H9 (cell line): ENCODE measurements around the gene MEF2C. TPM values are rescaled to one million over a fixed set of nuclear protein-coding genes. Genes with fewer than 3 reads are reported as not detected.

Experiments
- DNase-seq: peaks from one replicate; pipeline ENCODE4 v3.0.0-alpha.2; 2017
- H2AFZ ChIP-seq: one replicate; pipeline ENCODE4 v1.6.1; 2013; ENCODE audit warnings: mild to moderate bottlenecking, low read length, control low read depth, moderate library complexity
- H2AK5ac ChIP-seq: 2 replicates; pipeline ENCODE4 v1.6.1; 2013; ENCODE audit warnings: low read length, control low read depth, mixed read lengths; ENCODE audit not compliant: insufficient read length
- H2BK120ac ChIP-seq: one replicate; pipeline ENCODE4 v1.6.1; 2013; ENCODE audit warnings: low read depth, mild to moderate bottlenecking, low read length, control low read depth, inconsistent platforms; ENCODE audit not compliant: poor library complexity, severe bottlenecking
- H2BK12ac ChIP-seq: 2 replicates; pipeline ENCODE4 v1.6.1; 2013; ENCODE audit warnings: low read length, control low read depth, mixed read lengths, low read depth; ENCODE audit not compliant: insufficient read length
- H2BK15ac ChIP-seq: 2 replicates; pipeline ENCODE4 v1.6.1; 2013; ENCODE audit warnings: low read depth, low read length, control low read depth
- H2BK20ac ChIP-seq: one replicate; pipeline ENCODE4 v1.6.1; 2013; ENCODE audit warnings: low read depth, mild to moderate bottlenecking, low read length, control low read depth, inconsistent platforms; ENCODE audit not compliant: poor library complexity, severe bottlenecking
- H2BK5ac ChIP-seq: 2 replicates; pipeline ENCODE4 v1.6.1; 2013; ENCODE audit warnings: low read length, control low read depth, mixed read lengths; ENCODE audit not compliant: insufficient read length
- H3K14ac ChIP-seq: 2 replicates; pipeline ENCODE4 v1.6.1; 2013; ENCODE audit warnings: low read length, control low read depth; ENCODE audit not compliant: insufficient read depth
- H3K18ac ChIP-seq: 2 replicates; pipeline ENCODE4 v1.6.1; 2013; ENCODE audit warnings: low read depth, mild to moderate bottlenecking, mixed read lengths, low read length, control low read depth; ENCODE audit not compliant: insufficient read length
- H3K23ac ChIP-seq: 2 replicates; pipeline ENCODE4 v1.6.1; 2013; ENCODE audit warnings: low read length, control low read depth, mixed read lengths, low read depth; ENCODE audit not compliant: insufficient read length
- H3K23me2 ChIP-seq: 2 replicates; pipeline ENCODE4 v1.6.1; 2013; ENCODE audit warnings: low read depth, mild to moderate bottlenecking, mixed read lengths, low read length, control low read depth; ENCODE audit not compliant: insufficient read length, poor library complexity, severe bottlenecking
- H3K27ac ChIP-seq: 2 replicates; pipeline ENCODE4 v1.5.1; 2013; ENCODE audit warnings: low read length, control low read depth, mixed read lengths, low read depth; ENCODE audit not compliant: insufficient read length
- H3K27me3 ChIP-seq: 2 replicates; pipeline ENCODE4 v1.6.1; 2013; ENCODE audit warnings: low read length, control low read depth, inconsistent platforms; ENCODE audit not compliant: insufficient read depth
- H3K4ac ChIP-seq: 2 replicates; pipeline ENCODE4 v1.6.1; 2013; ENCODE audit warnings: low read depth, mild to moderate bottlenecking, control low read depth, inconsistent platforms, low read length, moderate library complexity
- H3K4me1 ChIP-seq: 2 replicates; pipeline ENCODE4 v1.6.1; 2013; ENCODE audit warnings: low read length, control low read depth, inconsistent platforms; ENCODE audit not compliant: insufficient read depth
- H3K4me2 ChIP-seq: 2 replicates; pipeline ENCODE4 v1.6.1; 2013; ENCODE audit warnings: low read length, control low read depth, mixed read lengths; ENCODE audit not compliant: insufficient read length, insufficient read depth
- H3K56ac ChIP-seq: 2 replicates; pipeline ENCODE4 v1.6.1; 2013; ENCODE audit warnings: low read depth, mild to moderate bottlenecking, mixed read lengths, low read length, control low read depth; ENCODE audit not compliant: insufficient read length
- H3K79me1 ChIP-seq: 2 replicates; pipeline ENCODE4 v1.6.1; 2013; ENCODE audit warnings: low read depth, mild to moderate bottlenecking, moderate library complexity, low read length, control low read depth, inconsistent platforms; ENCODE audit not compliant: insufficient read depth, poor library complexity, severe bottlenecking
- H3K79me2 ChIP-seq: 2 replicates; pipeline ENCODE4 v1.6.1; 2013; ENCODE audit warnings: low read length, control low read depth, inconsistent platforms; ENCODE audit not compliant: insufficient read depth
- H3K9ac ChIP-seq: 2 replicates; pipeline ENCODE4 v1.6.1; 2013; ENCODE audit warnings: low read length, control low read depth, mixed read lengths; ENCODE audit not compliant: insufficient read length; ENCODE audit errors: extremely low read depth
- H3K9me3 ChIP-seq: one replicate; pipeline ENCODE4 v1.6.1; 2013; ENCODE audit warnings: low read depth, low read length, inconsistent platforms; ENCODE audit not compliant: control insufficient read depth
- H3T11ph ChIP-seq: one replicate; pipeline ENCODE4 v1.6.1; 2013; ENCODE audit warnings: mild to moderate bottlenecking, low read length, control low read depth, inconsistent platforms
- H4K20me1 ChIP-seq: one replicate; pipeline ENCODE4 v1.6.1; 2013; ENCODE audit not compliant: control insufficient read depth, insufficient read length, insufficient read depth
- H4K5ac ChIP-seq: 2 replicates; pipeline ENCODE4 v1.6.1; 2013; ENCODE audit warnings: low read depth, mild to moderate bottlenecking, mixed read lengths, low read length, control low read depth; ENCODE audit not compliant: insufficient read length
- H4K8ac ChIP-seq: replicated peaks from 2 replicates; pipeline ENCODE4 v1.6.1; 2013; ENCODE audit warnings: low read length, control low read depth, mixed read lengths, low read depth; ENCODE audit not compliant: insufficient read length
- H4K91ac ChIP-seq: 2 replicates; pipeline ENCODE4 v1.6.1; 2013; ENCODE audit warnings: low read depth, mild to moderate bottlenecking, moderate library complexity, mixed read lengths, low read length, control low read depth; ENCODE audit not compliant: insufficient read length
- H3K27ac Mint-ChIP-seq, 3 experiments: 2 replicates in 2 of 3; 3 replicates in 1 of 3; pipeline ENCODE4 v1.8.0; 2020 to 2021; ENCODE audit warnings: mixed read lengths in 3 of 3, mild to moderate bottlenecking in 1 of 3, moderate library complexity in 1 of 3
- H3K27me3 Mint-ChIP-seq: 2 replicates; pipeline ENCODE4 v1.8.0; 2021; ENCODE audit warnings: low read depth, mild to moderate bottlenecking, moderate library complexity, mixed read lengths
- H3K36me3 Mint-ChIP-seq, 3 experiments: 2 replicates in 2 of 3; 3 replicates in 1 of 3; pipeline ENCODE4 v1.8.0; 2020 to 2021; ENCODE audit warnings: low read depth in 3 of 3, mixed read lengths in 3 of 3; ENCODE audit not compliant: insufficient read depth in 1 of 3
- H3K4me1 Mint-ChIP-seq, 2 experiments: 2 replicates each; pipeline ENCODE4 v1.8.0; 2020; ENCODE audit warnings: mixed read lengths in 2 of 2
- H3K4me3 Mint-ChIP-seq, 2 experiments: 2 replicates in 1 of 2; 3 replicates in 1 of 2; pipeline ENCODE4 v1.8.0; 2020 to 2021; ENCODE audit warnings: mild to moderate bottlenecking in 2 of 2, mixed read lengths in 2 of 2, moderate library complexity in 1 of 2
- H3K9me3 Mint-ChIP-seq, 2 experiments: 2 replicates in 1 of 2; 3 replicates in 1 of 2; pipeline ENCODE4 v1.8.0; 2020; ENCODE audit warnings: mild to moderate bottlenecking in 2 of 2, mixed read lengths in 2 of 2, moderate library complexity in 1 of 2
- WGBS: extraction: QIAGEN DNeasy Blood & Tissue Kit; methylation state at CpG from one replicate; pipeline ENCODE4 v1.1.7; 2013; ENCODE audit warnings: missing lambda C conversion rate, low lambda C conversion rate, mixed read lengths; ENCODE audit not compliant: insufficient read length; ENCODE audit errors: extremely low coverage; 5-methylcytosine and 5-hydroxymethylcytosine counted together
- total RNA-seq: library from RNA; stranded (reverse); gene quantifications from 2 replicates; pipeline ENCODE4 v1.2.1, GENCODE V29; 2021
- TF ChIP-seq, protein P1 (sequence below): fragments of 200-600 bp; sonication (generic); conservative IDR thresholded peaks from 3 replicates; pipeline ENCODE4 v1.8.0; 2021; ENCODE audit warnings: antibody characterized with exemption, mild to moderate bottlenecking

Gene MEF2C
- total RNA-seq, 1 experiment from 2014 or later: 0.11 TPM

DNA sequence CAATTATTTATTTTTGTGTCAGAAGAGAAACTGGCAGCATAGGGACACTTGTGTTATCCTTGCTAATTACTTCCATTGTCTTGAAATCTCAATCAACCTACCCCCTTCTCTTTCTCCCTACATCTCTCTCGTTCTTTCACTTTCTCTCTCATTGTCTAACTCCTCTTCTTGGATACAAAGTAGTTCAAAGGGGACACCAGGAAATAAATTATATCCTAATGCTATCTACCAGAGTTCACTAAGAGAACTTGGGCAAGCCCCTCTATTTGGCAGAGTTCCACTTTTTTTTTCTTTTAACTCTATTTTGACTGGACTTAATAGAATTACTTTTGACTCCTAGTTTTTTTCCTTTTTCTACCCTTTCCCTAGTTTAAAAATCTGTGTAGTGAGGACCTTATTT lies 102.2 kb downstream of the MEF2C start:
- H3K4me2 ChIP-seq: no peak overlapping the region
- no peak overlapping the region for H4K91ac ChIP-seq
- WGBS: 100% methylated on average over 1 of the region's 1 CpG

More for the DNA sequence above, 102.2 kb downstream of the MEF2C start:
- no peak for DNase-seq
- Histone ChIP-seq H3K23ac (no peak overlapping the region), H3K4me1 (no peaks in the 10 kb centered on the region), H2AFZ (no peak overlapping the region), H2BK12ac (no peak overlapping the region), H3K27me3 (no peaks in the 10 kb centered on the region), H3K79me2 (no peaks in the 10 kb centered on the region), H3K18ac (no peak overlapping the region), H3K79me1 (no peaks in the 10 kb centered on the region), H2AK5ac (no peak overlapping the region), H3K27ac (no peak overlapping the region), H2BK120ac (no peak overlapping the region), H3T11ph (no peak overlapping the region), H4K20me1 (no peaks in the 10 kb centered on the region), H4K5ac (no peak overlapping the region), H2BK5ac (no peak overlapping the region), H3K9ac (no peak overlapping the region), H2BK20ac (no peak overlapping the region), H3K9me3 (no peaks in the 10 kb centered on the region), H3K56ac (no peak overlapping the region), H3K14ac (no peak overlapping the region), H3K23me2 (no peaks in the 10 kb centered on the region), H3K4ac (no peak overlapping the region), H2BK15ac (no peak overlapping the region), H4K8ac (no peak overlapping the region)
- Mint-ChIP-seq H3K4me3 (no peak overlapping the region), H3K27ac (no peak overlapping the region; a peak in 1 of 7 replicates), H3K4me1 (peaks cover 11 to 18% of the 10 kb centered on the region in 2 experiments), H3K9me3 (no peaks in the 10 kb centered on the region), H3K36me3 (no peaks in the 10 kb centered on the region), H3K27me3 (no peaks in the 10 kb centered on the region)
- TF ChIP-seq, protein P1, sequence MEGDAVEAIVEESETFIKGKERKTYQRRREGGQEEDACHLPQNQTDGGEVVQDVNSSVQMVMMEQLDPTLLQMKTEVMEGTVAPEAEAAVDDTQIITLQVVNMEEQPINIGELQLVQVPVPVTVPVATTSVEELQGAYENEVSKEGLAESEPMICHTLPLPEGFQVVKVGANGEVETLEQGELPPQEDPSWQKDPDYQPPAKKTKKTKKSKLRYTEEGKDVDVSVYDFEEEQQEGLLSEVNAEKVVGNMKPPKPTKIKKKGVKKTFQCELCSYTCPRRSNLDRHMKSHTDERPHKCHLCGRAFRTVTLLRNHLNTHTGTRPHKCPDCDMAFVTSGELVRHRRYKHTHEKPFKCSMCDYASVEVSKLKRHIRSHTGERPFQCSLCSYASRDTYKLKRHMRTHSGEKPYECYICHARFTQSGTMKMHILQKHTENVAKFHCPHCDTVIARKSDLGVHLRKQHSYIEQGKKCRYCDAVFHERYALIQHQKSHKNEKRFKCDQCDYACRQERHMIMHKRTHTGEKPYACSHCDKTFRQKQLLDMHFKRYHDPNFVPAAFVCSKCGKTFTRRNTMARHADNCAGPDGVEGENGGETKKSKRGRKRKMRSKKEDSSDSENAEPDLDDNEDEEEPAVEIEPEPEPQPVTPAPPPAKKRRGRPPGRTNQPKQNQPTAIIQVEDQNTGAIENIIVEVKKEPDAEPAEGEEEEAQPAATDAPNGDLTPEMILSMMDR: no peak
